Measurements from ENCODE around the gene HCRTR2.
"Not testable (repeated sequence)": the region's sequence is repeated elsewhere in the genome, so short reads cannot be mapped to it uniquely, and the experiment has no call there.

Gene HCRTR2

DNA sequence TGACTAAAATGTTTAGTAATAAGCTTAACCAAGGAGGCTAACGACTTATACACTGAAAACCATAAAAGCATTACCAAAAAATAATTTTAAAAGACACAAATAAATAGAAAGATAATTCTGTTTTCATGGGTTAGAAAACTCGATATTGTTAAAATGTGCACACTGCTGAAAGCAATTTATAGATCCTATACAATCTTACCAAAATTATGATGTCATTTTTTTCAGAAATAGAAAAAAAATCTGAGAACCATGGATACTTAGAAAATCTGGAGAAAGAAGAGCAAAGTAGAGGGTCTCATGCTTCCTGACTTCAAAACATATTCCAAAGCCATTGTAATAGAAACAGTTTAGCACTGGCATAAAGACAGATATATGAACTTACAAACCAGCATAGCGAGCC is 46.6 kb downstream of the HCRTR2 start:
- no peak for DNase-seq

GRCh38 chr6:55227862-55228261 is 53.5 kb downstream of the HCRTR2 start:
- DNase-seq, result no peak

GRCh38 chr6:55239099-55239498 is 64.8 kb downstream of the HCRTR2 start:
- no peak for DNase-seq

GRCh38 chr6:55240975-55241605 is 66.8 kb downstream of the HCRTR2 start:
- not testable (repeated sequence) for DNase-seq

- DNase-seq, result no peak
Measured at GRCh38 chr6:55250400-55250799, 76.1 kb downstream of the HCRTR2 start.

DNA sequence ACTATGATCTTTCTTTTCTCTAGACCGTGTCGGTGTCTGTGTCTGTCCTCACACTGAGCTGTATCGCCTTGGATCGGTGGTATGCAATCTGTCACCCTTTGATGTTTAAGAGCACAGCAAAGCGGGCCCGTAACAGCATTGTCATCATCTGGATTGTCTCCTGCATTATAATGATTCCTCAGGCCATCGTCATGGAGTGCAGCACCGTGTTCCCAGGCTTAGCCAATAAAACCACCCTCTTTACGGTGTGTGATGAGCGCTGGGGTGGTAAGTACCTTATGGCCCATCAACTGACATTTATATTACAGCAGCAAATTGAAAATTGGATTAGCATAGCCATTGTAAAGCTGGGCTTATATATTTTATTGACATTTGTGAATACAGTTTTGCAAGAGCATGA is 80.8 kb downstream of the HCRTR2 start:
- DNase-seq, result no peak

DNA sequence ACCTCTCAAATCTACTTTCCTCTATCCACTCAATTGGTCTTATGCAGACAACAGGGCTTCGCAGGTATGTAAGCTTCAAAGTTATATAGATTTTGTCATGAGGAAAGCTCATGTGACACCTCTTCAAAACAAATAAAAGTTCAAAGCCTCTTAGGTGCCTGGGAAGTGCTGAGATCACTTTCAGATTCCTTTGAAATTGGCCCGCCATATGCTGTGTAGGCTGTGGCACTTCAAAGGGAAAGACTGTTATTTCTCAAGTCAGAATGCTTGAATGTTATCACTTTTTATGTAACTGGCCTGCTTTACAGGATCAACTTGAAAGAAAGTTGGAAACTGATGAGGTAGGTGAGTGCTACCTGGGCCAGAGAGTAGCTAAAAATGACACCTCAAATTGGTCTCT is 85.9 kb downstream of the HCRTR2 start:
- no peak for DNase-seq

DNA sequence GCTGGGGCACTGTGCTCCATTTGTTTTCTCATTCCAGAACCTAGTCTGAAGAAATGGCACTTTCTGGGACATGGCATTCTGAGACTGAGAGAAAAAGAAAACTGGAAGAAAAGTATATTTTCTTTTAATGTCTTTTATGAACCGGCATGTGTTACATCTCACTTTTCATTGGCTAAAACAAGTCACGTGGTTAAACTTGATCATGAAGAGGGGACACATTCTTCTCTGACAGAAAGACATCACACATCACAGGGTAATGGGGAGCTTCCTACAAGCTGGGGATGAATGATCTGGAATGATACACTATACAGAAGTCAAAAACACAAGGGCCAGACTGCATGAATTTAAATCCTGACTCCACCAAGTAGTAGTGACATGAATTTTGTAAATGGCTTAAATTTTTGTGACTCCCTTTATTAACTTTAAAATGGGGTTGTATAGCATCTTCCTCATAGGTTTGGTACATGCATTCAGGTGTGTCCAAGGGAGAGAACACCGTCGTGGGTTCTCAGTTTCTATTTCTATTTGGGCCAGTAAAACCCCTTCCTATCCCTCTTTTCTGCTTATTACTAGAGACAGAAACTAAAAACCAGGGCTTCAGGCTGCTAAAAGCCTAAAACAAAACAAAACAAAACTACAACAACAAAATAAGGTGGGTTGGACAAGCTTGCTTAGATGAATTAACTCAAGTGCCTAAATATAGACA is 91.2 kb downstream of the HCRTR2 start:
- DNase-seq, result no peak

DNA sequence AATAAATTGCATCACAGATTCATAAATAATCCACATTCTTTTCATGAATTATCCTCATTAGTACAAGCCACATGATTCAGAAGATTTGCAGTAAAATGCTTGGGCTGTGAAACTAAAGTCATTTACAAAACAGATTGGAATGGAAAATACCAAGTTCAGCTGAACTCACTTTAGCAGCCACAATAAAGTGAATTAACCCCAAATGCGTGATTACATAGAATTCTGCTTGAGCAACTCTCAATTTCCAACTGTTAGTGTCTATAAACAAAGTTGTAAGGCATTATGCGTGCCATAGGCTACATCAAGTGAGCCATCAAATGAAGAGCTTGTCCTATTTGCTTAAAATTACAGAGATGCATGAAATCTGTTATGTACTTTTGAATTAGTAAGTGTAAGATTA is 92.6 kb downstream of the HCRTR2 start:
- no peak for DNase-seq

- peak; percentile 52 for DNase-seq
Measured at GRCh38 chr6:55276745-55277530, 102.6 kb downstream of the HCRTR2 start.

- no peak for DNase-seq
Measured at GRCh38 chr6:55277646-55278045, 103.3 kb downstream of the HCRTR2 start.

DNA sequence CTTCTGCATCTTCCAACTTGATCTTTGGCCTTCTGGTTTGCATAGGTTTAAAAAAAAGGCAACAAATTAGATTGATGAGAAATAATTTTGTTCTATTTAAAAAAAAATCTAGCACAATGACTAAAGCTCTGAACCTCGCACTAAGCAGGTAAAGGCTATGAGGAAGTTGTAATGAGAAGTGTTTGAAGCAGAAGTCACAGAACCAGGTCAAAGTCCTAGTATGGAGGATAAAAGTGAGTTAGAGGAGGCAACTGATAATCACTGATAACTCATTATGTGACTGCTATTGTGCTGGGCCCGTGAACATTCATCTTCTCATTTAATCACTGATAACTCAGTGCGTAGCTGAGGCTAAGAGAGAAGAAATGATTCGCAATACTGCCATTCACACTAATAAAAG is 106.9 kb downstream of the HCRTR2 start:
- DNase-seq, result no peak

DNA sequence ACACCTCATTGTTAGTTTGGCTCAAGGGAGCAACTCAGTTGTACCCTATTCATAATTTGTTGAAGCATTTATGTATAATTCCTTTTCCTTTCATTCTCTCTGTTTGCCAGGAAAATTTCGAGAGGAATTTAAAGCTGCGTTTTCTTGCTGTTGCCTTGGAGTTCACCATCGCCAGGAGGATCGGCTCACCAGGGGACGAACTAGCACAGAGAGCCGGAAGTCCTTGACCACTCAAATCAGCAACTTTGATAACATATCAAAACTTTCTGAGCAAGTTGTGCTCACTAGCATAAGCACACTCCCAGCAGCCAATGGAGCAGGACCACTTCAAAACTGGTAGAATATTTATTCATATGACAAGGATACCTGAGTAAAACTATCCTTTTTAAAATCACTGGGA is 107.8 kb downstream of the HCRTR2 start:
- DNase-seq, result no peak

- no peak for DNase-seq
Measured at GRCh38 chr6:55286824-55287223, 112.5 kb downstream of the HCRTR2 start.

DNA sequence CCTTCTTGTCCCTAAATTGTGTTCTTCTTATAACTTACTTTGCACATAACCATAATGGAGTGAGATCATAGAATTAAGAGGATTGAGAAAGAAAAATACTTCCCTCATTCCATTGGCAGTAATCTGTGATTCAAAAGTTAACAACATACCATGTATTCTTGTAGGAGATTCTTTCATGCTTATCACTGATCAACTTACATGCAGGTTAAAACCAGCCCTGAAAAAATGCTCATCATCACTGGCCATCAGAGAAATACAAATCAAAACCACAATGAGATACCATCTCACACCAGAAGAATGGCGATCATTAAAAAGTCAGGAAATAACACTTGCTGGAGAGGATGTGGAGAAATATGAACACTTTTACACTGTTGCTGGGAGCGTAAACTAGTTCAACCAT is 116.4 kb downstream of the HCRTR2 start:
- DNase-seq, result no peak

DNA sequence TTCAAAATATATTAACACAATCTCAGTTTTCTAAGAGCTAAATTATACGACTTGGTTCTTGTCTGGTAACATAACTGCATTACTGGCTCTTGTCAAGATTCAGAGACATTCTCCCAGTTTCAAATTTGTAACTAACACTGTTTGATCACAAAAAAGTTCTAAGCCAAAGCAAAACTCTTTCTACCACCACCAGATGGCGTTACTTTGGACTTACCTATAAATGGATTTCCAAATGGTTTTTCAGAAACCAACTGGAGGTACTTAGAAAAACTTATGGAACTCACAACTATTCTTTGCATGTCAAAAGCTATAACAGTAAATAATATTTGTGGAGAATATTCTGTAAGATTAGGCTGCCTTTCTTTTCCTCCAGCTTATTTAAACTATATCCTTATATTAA is 118.8 kb downstream of the HCRTR2 start:
- DNase-seq, result no peak

DNA sequence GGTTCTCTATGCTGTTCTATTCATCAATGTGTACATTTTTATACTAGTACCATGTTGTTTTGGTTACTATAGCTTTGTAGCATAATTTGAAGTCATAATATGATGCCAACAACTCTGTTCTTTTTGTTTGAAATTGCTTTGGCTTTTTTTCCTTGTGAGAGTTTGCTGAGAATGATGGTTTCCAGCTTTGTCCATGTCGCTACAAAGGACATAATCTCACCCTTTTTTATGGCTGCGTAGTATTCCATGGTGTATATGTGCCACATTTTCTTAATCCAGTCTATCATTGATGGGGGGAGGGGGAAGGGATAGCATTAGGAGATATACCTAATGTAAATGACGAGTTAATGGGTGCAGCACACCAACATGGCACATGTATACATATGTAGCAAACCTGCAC is 122.9 kb downstream of the HCRTR2 start:
- not testable (repeated sequence) for DNase-seq

DNA sequence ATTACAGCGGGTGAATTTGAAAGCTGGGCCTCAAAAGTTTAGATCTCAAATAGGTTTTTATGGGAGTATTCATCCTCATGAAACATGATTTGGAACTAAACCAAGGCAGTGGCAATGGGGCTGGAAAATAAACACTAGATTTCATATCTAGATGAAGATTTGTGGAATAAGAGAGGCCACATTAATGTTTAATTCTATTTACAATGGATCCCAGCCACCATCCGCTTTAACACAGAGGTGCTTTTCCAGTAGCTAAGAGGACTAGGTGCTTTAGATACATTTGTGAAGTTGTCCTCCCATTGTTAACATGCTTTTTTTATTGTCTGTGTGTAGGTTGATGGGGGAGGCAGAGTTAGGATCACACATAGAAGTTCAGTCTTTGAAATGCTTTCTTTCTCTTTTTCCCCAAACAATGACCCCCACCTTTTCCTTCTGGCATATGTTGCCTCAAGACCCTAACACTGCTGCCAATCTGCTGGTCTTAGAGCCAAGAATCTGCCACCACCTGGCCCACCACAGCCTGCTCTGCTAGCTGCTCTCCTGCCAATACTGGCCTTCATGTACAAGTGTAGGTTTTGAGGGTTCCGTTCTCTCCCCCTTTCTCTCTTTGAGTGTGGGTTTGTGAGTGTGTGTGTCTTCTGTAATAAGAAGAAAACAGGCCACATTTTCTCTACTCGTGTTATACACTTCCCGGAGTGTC is 125.1 kb downstream of the HCRTR2 start:
- peak; percentile 54 for DNase-seq

DNA sequence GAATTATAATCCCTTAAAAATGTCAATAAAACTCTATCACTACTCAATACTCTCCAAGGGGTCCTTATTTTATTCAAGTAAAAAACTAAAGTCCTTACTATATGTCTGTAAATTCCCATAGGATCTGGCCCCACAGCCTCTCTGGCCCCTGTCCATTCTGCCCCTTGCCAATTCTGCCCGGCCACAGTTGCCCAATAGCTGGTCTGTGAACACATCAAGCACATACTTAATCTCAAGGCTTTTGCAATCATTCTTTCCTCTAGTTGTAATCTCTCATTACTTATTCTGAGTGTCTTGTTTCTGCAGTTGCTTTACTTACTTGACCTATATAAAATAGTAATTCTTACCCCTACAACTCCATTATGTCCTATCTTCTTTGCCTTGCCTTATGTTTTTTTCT is 130.4 kb downstream of the HCRTR2 start:
- DNase-seq, result no peak

DNA sequence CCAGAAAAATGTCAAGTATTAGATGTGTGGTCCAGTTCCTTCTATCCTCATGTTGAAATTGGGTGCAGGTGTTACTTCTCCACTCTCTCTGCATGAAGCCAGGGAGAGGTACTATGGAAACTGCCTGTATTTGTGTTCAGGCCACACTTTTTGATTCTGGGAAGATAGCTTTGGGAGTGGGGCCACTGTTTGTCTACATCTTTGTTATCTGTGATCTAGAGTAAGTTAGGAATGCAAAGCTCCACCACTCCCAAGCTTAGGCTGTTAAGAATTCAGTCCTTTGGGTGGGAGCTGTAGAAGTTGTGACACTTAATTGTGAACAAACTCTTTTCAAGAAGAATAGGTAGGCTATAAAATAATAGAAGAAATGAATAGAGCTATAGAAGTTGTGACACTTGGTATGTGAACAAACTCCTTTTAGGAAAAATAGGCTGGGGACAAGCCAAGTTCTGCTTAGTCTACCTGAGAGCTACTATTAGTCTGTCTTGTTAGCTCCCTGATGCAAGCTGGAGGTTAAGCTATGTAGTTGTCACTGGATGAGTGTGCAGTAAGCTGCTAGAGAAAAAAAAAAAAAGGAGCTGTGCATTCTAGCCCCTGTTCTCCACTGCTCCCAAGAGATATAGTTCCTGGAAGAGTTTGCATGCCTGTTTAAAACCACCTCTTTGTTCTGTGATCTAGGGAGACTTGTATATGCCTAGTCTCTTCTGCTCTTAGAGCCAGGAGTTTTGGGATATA is 145.8 kb downstream of the HCRTR2 start:
- DNase-seq, result no peak

DNA sequence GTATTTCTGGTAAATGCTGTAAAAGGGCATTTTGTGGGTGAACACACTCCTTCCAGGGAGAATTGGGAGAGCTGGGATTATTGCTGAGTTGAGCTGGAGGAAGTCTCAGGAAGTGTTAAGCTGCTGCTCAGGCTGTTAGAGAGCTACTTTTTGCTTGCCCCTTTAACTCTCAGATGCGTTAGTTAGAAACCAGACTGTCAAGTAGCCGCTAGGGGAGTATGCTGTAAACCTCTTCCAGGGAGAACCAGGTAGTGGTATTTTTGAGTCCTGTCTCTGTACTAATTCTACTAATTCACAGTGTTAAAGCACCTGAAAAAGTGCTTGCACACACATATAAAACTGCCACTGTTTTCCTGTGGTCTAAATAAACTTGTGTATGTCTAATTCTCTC is 146.4 kb downstream of the HCRTR2 start:
- DNase-seq, result no peak

- DNase-seq, result no peak
Measured at GRCh38 chr6:55327169-55327568, 152.9 kb downstream of the HCRTR2 start, which contains the start of gene GFRAL. GFRAL (plus strand) TSS chr6:55327469; CDS start chr6:55327555, 86 bp downstream.

Measured in left hindlimb (tissue), 1 donor.